Raji (cell line): ENCODE data around the gene RBMS1.

Experiments used
- POLR2A ChIP-seq: IDR thresholded peaks from 2 replicates; pipeline ENCODE4 v1.6.1; 2011; ENCODE audit warnings: low read depth, low read length, control low read depth; ENCODE audit not compliant: insufficient read depth

The RBMS1 gene

GRCh38 chr2:160310118-160310828 lies 183.3 kb downstream of the RBMS1 start:
- no peak for TF ChIP-seq POLR2A

GRCh38 chr2:160309585-160309984 lies 184.0 kb downstream of the RBMS1 start:
- TF ChIP-seq POLR2A: no peak

- TF ChIP-seq POLR2A: no peak
Observed at GRCh38 chr2:160308915-160309314, 184.7 kb downstream of the RBMS1 start.

- TF ChIP-seq POLR2A: no peak
Observed at GRCh38 chr2:160308476-160308875, 185.1 kb downstream of the RBMS1 start.

GRCh38 chr2:160306985-160307384 lies 186.6 kb downstream of the RBMS1 start:
- TF ChIP-seq POLR2A: no peak

- TF ChIP-seq POLR2A: no peak
Observed at GRCh38 chr2:160305081-160305750, 188.4 kb downstream of the RBMS1 start.

GRCh38 chr2:160303527-160303926 lies 190.1 kb downstream of the RBMS1 start:
- no peak for TF ChIP-seq POLR2A

GRCh38 chr2:160303076-160303475 lies 190.5 kb downstream of the RBMS1 start:
- no peak for TF ChIP-seq POLR2A

GRCh38 chr2:160301420-160301819 lies 192.2 kb downstream of the RBMS1 start:
- TF ChIP-seq POLR2A: no peak

GRCh38 chr2:160300203-160300602 lies 193.4 kb downstream of the RBMS1 start:
- no peak for TF ChIP-seq POLR2A

GRCh38 chr2:160299540-160299939 lies 194.1 kb downstream of the RBMS1 start:
- no peak for TF ChIP-seq POLR2A

GRCh38 chr2:160298960-160299359 lies 194.6 kb downstream of the RBMS1 start:
- TF ChIP-seq POLR2A: no peak

- TF ChIP-seq POLR2A: no peak
Observed at GRCh38 chr2:160295519-160296207, 197.9 kb downstream of the RBMS1 start.

- no peak for TF ChIP-seq POLR2A
Observed at GRCh38 chr2:160294889-160295288, 198.7 kb downstream of the RBMS1 start.

- no peak for TF ChIP-seq POLR2A
Observed at GRCh38 chr2:160294339-160294803, 199.2 kb downstream of the RBMS1 start.
